IMR-90 (cell line): ENCODE data around the gene SH2D1B. TPM values are rescaled to one million over a fixed set of nuclear protein-coding genes. Genes with fewer than 3 reads are reported as not detected.

ENCODE experiments used
- ATAC-seq: fragments of 200-7000 bp; cut with Tn5 transposase; 2 replicates; pipeline ENCODE4 v1.9.1; 2020; ENCODE audit warnings: low read depth, mild to moderate bottlenecking, moderate library complexity
- BruUV-seq: library from RNA; stranded (reverse); fragments of 400-500 nt; replicated peaks from 2 replicates; lab custom pipeline; 2021; lab: Mats Ljungman, UMichigan
- CTCF ChIA-PET: fragments of 300-600 bp; formaldehyde crosslinking; extraction: SDS; loops from one replicate; lab custom pipeline; 2021; ENCODE audit warnings: antibody characterized with exemption; lab: Yijun Ruan, JAX
- POLR2A ChIA-PET: fragments of 300-600 bp; sonication (Branson Sonifier 250); formaldehyde crosslinking; loops from one replicate; lab custom pipeline; 2022; ENCODE audit warnings: antibody characterized with exemption; ENCODE audit not compliant: unreplicated experiment; lab: Charles Lee
- DNase-seq: peaks from one replicate; pipeline ENCODE4 v3.0.0; 2013
- H2AFZ ChIP-seq: replicated peaks from 2 replicates; pipeline ENCODE3; 2013; ENCODE audit warnings: low read length, mild to moderate bottlenecking; ENCODE audit not compliant: poor library complexity
- H2AK5ac ChIP-seq: 2 replicates; pipeline ENCODE4 v1.6.1; 2013; ENCODE audit warnings: low read depth, low read length, inconsistent platforms
- H2AK9ac ChIP-seq: replicated peaks from 2 replicates; pipeline ENCODE3; 2013; ENCODE audit warnings: mild to moderate bottlenecking, low read depth, low read length, moderate library complexity; ENCODE audit not compliant: poor library complexity
- H2BK120ac ChIP-seq: 2 replicates; pipeline ENCODE4 v1.6.1; 2013; ENCODE audit warnings: low read depth, low read length, inconsistent platforms
- H2BK15ac ChIP-seq: 3 replicates; pipeline ENCODE4 v1.6.1; 2013; ENCODE audit warnings: low read depth, low read length, inconsistent platforms
- H2BK20ac ChIP-seq: 2 replicates; pipeline ENCODE4 v1.6.1; 2013; ENCODE audit warnings: low read depth, mild to moderate bottlenecking, inconsistent platforms, low read length, moderate library complexity
- H2BK5ac ChIP-seq: 2 replicates; pipeline ENCODE4 v1.6.1; 2013; ENCODE audit warnings: mild to moderate bottlenecking, low read depth, low read length, inconsistent platforms; ENCODE audit not compliant: poor library complexity, severe bottlenecking
- H3K14ac ChIP-seq: replicated peaks from 2 replicates; pipeline ENCODE4 v1.6.1; 2013; ENCODE audit warnings: low read depth, low read length, inconsistent platforms
- H3K18ac ChIP-seq: 2 replicates; pipeline ENCODE4 v1.6.1; 2013; ENCODE audit warnings: low read depth, low read length, control low read depth
- H3K23ac ChIP-seq: 2 replicates; pipeline ENCODE4 v1.6.1; 2013; ENCODE audit warnings: low read depth, low read length, inconsistent platforms
- H3K27ac ChIP-seq: 2 replicates; pipeline ENCODE4 v1.5.1; 2013; ENCODE audit warnings: mild to moderate bottlenecking, control low read depth, low read length; ENCODE audit not compliant: insufficient read depth
- H3K27me3 ChIP-seq: 2 replicates; pipeline ENCODE4 v1.6.1; 2013; ENCODE audit warnings: low read length; ENCODE audit not compliant: control insufficient read depth, insufficient read depth
- H3K36me3 ChIP-seq: 2 replicates; pipeline ENCODE4 v1.6.1; 2013; ENCODE audit warnings: low read length, mixed read lengths; ENCODE audit not compliant: control insufficient read depth, insufficient read depth
- H3K4ac ChIP-seq: 2 replicates; pipeline ENCODE4 v1.6.1; 2013; ENCODE audit warnings: low read depth, low read length, inconsistent platforms
- H3K4me1 ChIP-seq: 2 replicates; pipeline ENCODE4 v1.6.1; 2013; ENCODE audit warnings: low read length, mixed read lengths; ENCODE audit not compliant: control insufficient read depth, insufficient read depth
- H3K4me2 ChIP-seq: 2 replicates; pipeline ENCODE4 v1.6.1; 2013; ENCODE audit warnings: low read depth, mild to moderate bottlenecking, control low read depth, low read length, moderate library complexity
- H3K4me3 ChIP-seq: 2 replicates; pipeline ENCODE4 v1.5.1; 2013; ENCODE audit warnings: low read depth, mild to moderate bottlenecking, control low read depth, low read length, moderate library complexity; ENCODE audit not compliant: insufficient read depth
- H3K56ac ChIP-seq: 2 replicates; pipeline ENCODE4 v1.6.1; 2013; ENCODE audit warnings: low read length, inconsistent platforms; ENCODE audit not compliant: insufficient read depth; ENCODE audit errors: extremely low read depth
- H3K79me1 ChIP-seq, 2 experiments: 2 replicates each; pipeline ENCODE4 v1.6.1; 2013; ENCODE audit warnings: low read length in 2 of 2, inconsistent platforms in 1 of 2, low read depth in 1 of 2
- H3K9ac ChIP-seq: 2 replicates; pipeline ENCODE4 v1.6.1; 2013; ENCODE audit warnings: low read depth, low read length, control low read depth
- H3K9me1 ChIP-seq: 2 replicates; pipeline ENCODE4 v1.6.1; 2013; ENCODE audit warnings: low read length, inconsistent platforms; ENCODE audit not compliant: insufficient read depth
- H3K9me3 ChIP-seq: 2 replicates; pipeline ENCODE4 v1.6.1; 2013; ENCODE audit warnings: low read length; ENCODE audit not compliant: control insufficient read depth, insufficient read depth
- H4K20me1 ChIP-seq: 2 replicates; pipeline ENCODE4 v1.6.1; 2013; ENCODE audit warnings: low read length, inconsistent platforms; ENCODE audit not compliant: insufficient read depth
- H4K5ac ChIP-seq: 2 replicates; pipeline ENCODE4 v1.6.1; 2013; ENCODE audit warnings: mild to moderate bottlenecking, low read depth, low read length, control low read depth
- H4K8ac ChIP-seq, 2 experiments: 2 replicates each; pipeline ENCODE4 v1.6.1; 2013; ENCODE audit warnings: low read depth in 2 of 2, low read length in 2 of 2, control low read depth in 1 of 2, inconsistent platforms in 1 of 2
- H4K91ac ChIP-seq: 2 replicates; pipeline ENCODE4 v1.6.1; 2013; ENCODE audit warnings: low read depth, low read length, inconsistent platforms; ENCODE audit not compliant: insufficient read depth
- BHLHE40 ChIP-seq: fragments of 150-350 bp; IDR thresholded peaks from 2 replicates; pipeline ENCODE4 v1.6.1; 2016; ENCODE audit warnings: mild to moderate bottlenecking, low read depth, low read length
- CEBPB ChIP-seq: IDR thresholded peaks from 2 replicates; pipeline ENCODE4 v1.6.1; 2012; ENCODE audit warnings: low read depth, low read length, improper control_type of control experiment
- CHD1 ChIP-seq: IDR thresholded peaks from 2 replicates; pipeline ENCODE4 v1.6.1; 2012; ENCODE audit warnings: low read depth, low read length, improper control_type of control experiment
- CTCF ChIP-seq: conservative IDR thresholded peaks from 2 replicates; pipeline ENCODE4 v1.5.1; 2012; ENCODE audit warnings: mild to moderate bottlenecking, low read depth, low read length, improper control_type of control experiment
- FOS ChIP-seq: fragments of 150-350 bp; IDR thresholded peaks from 2 replicates; pipeline ENCODE4 v1.6.1; 2016; ENCODE audit warnings: low read depth, low read length
- MAFK ChIP-seq: IDR thresholded peaks from 2 replicates; pipeline ENCODE4 v1.6.1; 2012; ENCODE audit warnings: low read depth, low read length, improper control_type of control experiment
- MAZ ChIP-seq: IDR thresholded peaks from 2 replicates; pipeline ENCODE4 v1.6.1; 2012; ENCODE audit warnings: low read depth, mild to moderate bottlenecking, low read length, improper control_type of control experiment, moderate library complexity, borderline replicate concordance
- NFE2L2 ChIP-seq: fragments of 150-350 bp; IDR thresholded peaks from 2 replicates; pipeline ENCODE4 v1.6.1; 2016; ENCODE audit warnings: low read depth, mild to moderate bottlenecking, low read length
- SMC3 ChIP-seq: fragments of 150-350 bp; IDR thresholded peaks from 2 replicates; pipeline ENCODE4 v1.6.1; 2016; ENCODE audit warnings: low read depth, mild to moderate bottlenecking, antibody characterized with exemption, low read length, moderate library complexity
- WGBS, 2 experiments: methylation state at CpG; one replicate each; pipeline versions ENCODE4 v1.1.5 to v1.1.7; 2013; ENCODE audit warnings: missing lambda C conversion rate in 2 of 2; ENCODE audit not compliant: insufficient read length in 1 of 2; ENCODE audit errors: extremely low coverage in 2 of 2; 5-methylcytosine and 5-hydroxymethylcytosine counted together
- dilution Hi-C: fragments of 300-500 bp; cut with HindIII; formaldehyde crosslinking; loops from one replicate; pipeline ENCODE4 v1.14.3; 2018; ENCODE audit warnings: low sequenced_read_pairs; ENCODE audit not compliant: unreplicated experiment
- in situ Hi-C: fragments of 300-500 bp; cut with MboI; formaldehyde crosslinking; loops from 3 replicates; pipeline ENCODE4 v1.14.3; 2019; ENCODE audit warnings: low sequenced_read_pairs, inconsistent platforms, mixed read lengths
- intact Hi-C: fragments of 100-400 bp; cut with micrococcal nuclease; formaldehyde crosslinking; loops from 2 replicates; pipeline ENCODE4 v1.10.0; 2022
- polyA plus RNA-seq, 3 experiments: library from polyadenylated mRNA; depleted of rRNA; stranded (reverse); fragments of >200 nt; gene quantifications; 2 replicates each; pipeline ENCODE4 v1.2.3, GENCODE V29; 2012; ENCODE audit warnings: low replicate concordance in 1 of 3
- total RNA-seq: library from RNA; depleted of rRNA; stranded (reverse); fragments of >200 nt; gene quantifications from 2 replicates; pipeline ENCODE4 v1.2.3, GENCODE V29; 2012
- TF ChIP-seq, protein P1 (sequence below): fragments of 150-350 bp; IDR thresholded peaks from 2 replicates; pipeline ENCODE4 v1.6.1; 2016; ENCODE audit warnings: low read depth, mild to moderate bottlenecking, low read length, moderate library complexity, borderline replicate concordance

SH2D1B gene
- total and polyA plus RNA-seq, 2 of the 4 experiments (the other 2 are of a cell fraction) = 0.03 to 0.18 TPM

DNA sequence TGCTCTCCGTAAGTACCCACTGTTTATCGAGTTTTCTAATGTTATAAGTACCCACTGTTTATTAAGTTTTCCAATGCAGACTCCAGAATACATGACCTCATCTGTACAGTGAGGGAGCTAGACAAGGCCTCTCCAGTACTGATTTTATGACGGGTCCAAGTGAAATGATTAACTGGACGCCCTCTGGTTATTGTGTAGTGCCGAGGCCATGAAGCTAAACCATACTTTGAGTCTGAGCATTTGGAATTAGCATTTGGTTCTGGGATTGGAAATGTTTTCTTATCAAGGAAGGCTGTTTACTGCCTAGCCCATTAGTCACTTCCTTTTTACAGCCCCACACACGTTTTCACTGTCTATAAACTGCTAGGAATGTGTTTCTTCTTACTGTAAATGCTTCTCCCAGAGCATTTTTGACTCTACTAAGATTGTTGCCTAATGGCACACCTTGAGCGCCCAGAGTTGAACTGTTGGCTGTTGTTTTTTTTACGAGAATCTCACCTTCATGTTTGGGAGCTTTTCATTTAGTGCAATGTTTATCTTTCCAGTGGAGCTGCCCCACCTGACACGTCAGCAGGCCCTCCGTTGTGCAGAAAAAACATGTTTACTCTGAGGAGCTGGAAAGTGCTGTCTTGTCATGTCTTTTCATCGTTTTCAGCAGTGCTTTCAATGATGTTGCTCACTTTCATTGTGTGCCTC lies 62.2 kb downstream of the SH2D1B start:
- DNase-seq = peak; percentile 77
- Histone ChIP-seq H3K4ac (peak overlapping the region; percentile 22), H2AFZ (peak overlapping the region; percentile 0), H2BK5ac (peak overlapping the region; percentile 61), H4K91ac (peak overlapping the region; percentile 22), H3K4me1 (0 out of 2 replicates have a peak, but pooled peaks cover 4% of the 10 kb centered on the region), H3K9ac (no peak overlapping the region), H3K9me3 (no peaks in the 10 kb centered on the region), H3K9me1 (peaks cover 5% of the 10 kb centered on the region), H3K56ac (no peak overlapping the region), H3K4me3 (no peak overlapping the region), H4K20me1 (no peaks in the 10 kb centered on the region), H4K8ac (peak overlapping the region in 1 of 2 experiments; percentile 2; a peak in 1 of 4 replicates), H3K18ac (peak overlapping the region; percentile 8; the same call in 1 of the 2 replicates), H2BK120ac (peak overlapping the region; percentile 82), H3K79me1 (no peaks in the 10 kb centered on the region), H2BK20ac (peak overlapping the region; percentile 70), H3K27me3 (no peaks in the 10 kb centered on the region), H3K23ac (peak overlapping the region; percentile 50), H4K5ac (no peak overlapping the region; the same call in 1 of the 2 replicates), H2BK15ac (peak overlapping the region; percentile 18; the same call in 1 of the 3 replicates), H2AK5ac (peak overlapping the region; percentile 35; the same call in 1 of the 2 replicates), H3K36me3 (no peaks in the 10 kb centered on the region), H3K14ac (peak overlapping the region; percentile 36; the same call in 1 of the 2 replicates), H2AK9ac (peak overlapping the region; percentile 4), H3K27ac (peak overlapping the region; percentile 19; the same call in 1 of the 2 replicates), H3K4me2 (peak overlapping the region; percentile 28; the same call in 1 of the 2 replicates)
- 40% methylated on average over 2 of the region's 11 CpGs; no CpG with 5 or more reads in 1 of the 2 experiments for WGBS, 2 experiments
- dilution Hi-C loops (no loop called here), in situ Hi-C loops (no loop called here), intact Hi-C loops (no loop called here)
- ChIA-PET CTCF (interaction anchor here (0.8 to 1.2 kb wide), 2 partner anchors 42 to 486 kb away, joined by 3 to 4 read pairs; no protein-coding TSS in a partner anchor), POLR2A (no interaction called here)
- no TSS peak for BruUV-seq
- ATAC-seq = peak; percentile 84
- TF ChIP-seq MAZ = no peak
- TF ChIP-seq SMC3 = no peak
- TF ChIP-seq MAFK = no peak
- peak; percentile 93 for TF ChIP-seq BHLHE40
- no peak for TF ChIP-seq CHD1
- TF ChIP-seq, protein P1, sequence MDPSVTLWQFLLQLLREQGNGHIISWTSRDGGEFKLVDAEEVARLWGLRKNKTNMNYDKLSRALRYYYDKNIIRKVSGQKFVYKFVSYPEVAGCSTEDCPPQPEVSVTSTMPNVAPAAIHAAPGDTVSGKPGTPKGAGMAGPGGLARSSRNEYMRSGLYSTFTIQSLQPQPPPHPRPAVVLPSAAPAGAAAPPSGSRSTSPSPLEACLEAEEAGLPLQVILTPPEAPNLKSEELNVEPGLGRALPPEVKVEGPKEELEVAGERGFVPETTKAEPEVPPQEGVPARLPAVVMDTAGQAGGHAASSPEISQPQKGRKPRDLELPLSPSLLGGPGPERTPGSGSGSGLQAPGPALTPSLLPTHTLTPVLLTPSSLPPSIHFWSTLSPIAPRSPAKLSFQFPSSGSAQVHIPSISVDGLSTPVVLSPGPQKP = no peak
- TF ChIP-seq CEBPB = peak; percentile 43; the same call in 1 of the 2 replicates
- TF ChIP-seq NFE2L2 = no peak
- TF ChIP-seq CTCF = no peak
- TF ChIP-seq FOS = peak; percentile 45; the same call in 1 of the 2 replicates
